Right forelimb (tissue), 1 donor: ENCODE results near the gene GREM1.

Experiments
- DNase-seq: peaks from one replicate; pipeline ENCODE4 v3.0.0-alpha.2; 2018

The GREM1 gene

DNA sequence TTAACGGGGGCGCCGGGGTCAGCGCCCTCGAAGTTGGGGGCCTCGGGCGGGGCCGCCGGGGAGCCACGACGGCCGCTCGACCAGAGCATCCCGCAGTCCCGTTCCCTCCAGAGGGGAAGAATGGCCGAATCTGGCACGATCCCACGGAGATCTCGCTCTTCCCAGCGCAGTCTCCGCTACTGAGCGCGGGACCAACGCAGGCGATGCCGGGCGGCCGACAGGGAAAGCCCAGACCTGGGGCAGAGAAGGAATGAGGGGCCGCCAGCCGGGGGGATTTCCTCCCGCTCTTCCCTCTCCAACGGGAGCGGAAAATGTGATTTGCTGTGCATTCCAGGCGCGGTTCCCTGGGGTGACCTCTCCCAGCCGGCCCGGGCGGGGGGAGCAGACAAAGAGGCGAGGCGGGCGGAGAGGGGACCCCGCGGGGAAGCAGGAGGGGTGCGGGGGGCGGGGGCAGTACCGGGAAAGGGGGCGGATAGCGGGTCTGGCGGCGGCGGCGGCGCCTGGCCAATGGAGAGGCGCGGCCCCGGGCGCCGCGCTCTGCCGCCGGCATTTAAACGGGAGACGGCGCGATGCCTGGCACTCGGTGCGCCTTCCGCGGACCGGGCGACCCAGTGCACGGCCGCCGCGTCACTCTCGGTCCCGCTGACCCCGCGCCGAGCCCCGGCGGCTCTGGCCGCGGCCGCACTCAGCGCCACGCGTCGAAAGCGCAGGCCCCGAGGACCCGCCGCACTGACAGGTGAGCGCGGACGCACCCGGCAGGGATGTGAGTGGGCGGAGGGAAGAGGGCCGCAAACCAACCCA lies at the start of gene GREM1:
GREM1 (plus strand) TSS at position 579 of the 801 bp plus-strand sequence. CDS start 12,687 bp downstream, outside the sequence.
- DNase-seq, result peak; percentile 73

DNA sequence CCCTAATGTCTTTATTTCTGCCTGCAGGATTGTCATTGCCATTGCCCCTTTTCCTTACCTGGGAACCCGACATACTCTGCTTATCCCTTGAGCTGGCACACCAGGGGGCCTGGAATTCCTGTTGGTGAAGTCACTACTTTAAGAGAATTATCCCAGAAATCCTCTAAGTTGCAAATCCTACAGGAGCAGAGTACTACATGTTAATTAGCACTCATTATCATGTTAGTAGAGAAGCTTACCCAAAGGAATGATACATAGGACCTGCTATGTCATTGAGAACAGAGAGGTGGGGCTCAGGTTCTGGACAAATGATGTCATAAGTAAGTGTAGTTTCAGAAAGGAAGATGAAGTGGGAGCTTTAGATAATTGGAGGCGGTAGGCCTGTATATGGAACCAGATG lies 48.9 kb upstream of the GREM1 start:
- DNase-seq, result no peak

DNA sequence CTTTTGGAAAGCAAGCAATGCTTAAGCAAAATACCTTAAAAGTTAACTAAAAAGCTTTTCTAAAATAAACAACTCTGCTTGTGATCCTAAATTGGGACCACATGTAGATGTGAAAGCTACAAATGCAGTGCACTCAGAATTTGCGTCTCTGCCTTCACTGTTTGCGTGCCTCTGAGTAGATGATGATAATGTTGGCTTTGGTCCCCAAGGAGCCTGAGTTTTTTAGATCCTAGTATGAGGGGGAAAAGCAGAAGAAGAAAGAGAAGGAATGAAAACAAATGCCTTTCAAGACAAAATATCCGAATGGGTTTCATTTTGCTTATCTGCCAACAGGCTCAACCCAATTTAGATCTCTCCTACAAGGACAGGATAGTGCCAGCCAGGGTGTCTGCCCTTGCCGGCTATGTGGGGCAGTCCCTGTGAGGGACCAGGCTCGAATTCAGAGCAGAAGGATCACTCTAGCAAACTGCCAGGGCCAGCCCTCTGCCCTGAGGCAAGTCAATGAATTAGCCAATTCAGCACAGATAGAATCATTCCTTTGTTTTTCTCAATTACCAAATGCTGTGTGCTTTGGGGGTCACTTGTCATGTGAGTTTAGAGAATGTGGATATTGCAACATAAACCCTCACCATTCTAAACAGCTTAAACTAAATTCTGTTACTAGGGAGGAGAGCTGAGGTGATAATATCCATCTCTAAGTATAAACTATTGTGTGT lies 47.8 kb upstream of the GREM1 start:
- DNase-seq, result no peak

DNA sequence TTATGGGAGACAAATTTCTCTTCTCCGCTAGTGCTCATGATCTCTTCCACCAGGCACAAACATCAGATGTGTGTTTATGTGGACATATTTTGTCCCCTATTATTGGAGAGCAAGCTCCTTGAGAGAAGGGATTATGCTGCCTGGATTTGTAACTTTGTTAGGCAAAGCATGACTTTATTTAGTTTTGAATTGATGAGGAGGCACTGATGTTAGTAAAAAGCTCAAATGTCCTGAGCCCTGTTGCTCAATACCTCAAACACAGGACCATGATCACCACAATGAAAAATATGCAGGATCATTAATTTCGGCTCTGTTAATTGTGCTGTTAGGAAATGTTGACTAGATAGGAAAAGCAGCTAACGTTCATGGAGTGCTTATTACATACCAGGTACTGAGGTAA lies 47.2 kb upstream of the GREM1 start:
- no peak for DNase-seq

DNA sequence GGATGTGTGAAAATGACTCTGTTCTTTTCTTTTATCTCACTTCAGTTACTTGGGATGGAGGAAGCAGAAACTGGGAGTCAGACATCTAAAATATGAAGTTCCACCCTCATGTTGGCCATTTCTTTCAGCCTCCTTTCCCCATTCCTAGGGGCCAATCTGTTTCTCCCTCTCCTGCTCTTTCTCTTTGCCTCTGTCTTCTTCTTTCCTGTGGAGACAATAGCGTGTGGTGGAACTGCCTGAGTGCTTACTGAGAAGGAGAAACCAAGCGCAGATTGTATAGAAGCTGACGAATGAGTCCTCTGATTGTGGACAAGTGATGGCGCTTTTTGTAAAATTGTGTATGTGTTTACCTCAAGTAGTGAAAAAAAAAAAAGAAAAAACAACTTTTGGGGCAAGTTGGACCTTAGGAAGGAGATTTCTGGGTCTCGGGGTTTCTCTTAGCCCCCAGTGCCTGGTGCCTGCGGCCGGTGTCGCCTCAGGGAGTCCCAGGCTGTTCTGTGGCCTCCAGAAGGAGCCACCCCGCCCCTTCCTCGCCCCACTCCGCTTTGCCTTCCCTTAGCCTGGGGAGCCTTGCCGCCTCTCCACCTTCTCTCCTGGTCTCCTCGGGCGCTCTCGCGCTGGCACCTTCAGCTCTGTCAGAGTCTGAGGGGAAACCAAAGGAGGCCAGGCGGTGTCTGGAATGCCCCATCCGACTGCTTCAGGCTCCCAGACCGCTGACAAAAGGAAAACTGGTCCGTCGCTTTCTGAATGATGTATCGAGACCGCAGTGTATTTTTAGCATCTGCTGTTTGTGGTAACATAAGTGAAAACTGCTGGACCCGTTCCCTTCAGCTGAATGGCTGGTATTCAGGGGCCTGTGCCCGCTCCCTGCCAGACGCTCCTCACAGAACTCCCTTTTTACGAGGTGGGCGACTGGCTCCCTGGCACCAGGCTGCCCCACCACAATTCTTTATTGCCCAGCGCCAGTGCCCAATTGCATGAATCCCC lies 46.2 kb upstream of the GREM1 start:
- peak; percentile 64 for DNase-seq

DNA sequence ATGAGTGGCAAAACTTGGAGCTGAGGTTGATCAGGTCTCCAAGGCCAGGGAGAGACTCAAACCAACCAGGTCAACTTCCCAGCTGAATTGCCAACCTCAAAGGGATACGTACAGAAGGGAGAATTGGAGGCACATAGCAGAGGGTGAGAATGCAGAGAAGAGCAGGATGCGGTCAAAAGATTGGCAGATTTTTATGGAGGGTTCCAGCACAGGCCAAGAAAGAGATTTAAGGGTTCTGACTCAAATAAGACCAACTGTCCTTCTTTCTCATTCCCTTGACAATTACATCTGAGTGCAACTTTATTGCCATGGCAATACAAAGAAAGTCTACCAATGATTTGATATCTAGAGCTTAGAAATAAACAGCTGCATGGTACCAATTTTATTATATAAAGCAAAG lies 43.1 kb upstream of the GREM1 start:
- no peak for DNase-seq

DNA sequence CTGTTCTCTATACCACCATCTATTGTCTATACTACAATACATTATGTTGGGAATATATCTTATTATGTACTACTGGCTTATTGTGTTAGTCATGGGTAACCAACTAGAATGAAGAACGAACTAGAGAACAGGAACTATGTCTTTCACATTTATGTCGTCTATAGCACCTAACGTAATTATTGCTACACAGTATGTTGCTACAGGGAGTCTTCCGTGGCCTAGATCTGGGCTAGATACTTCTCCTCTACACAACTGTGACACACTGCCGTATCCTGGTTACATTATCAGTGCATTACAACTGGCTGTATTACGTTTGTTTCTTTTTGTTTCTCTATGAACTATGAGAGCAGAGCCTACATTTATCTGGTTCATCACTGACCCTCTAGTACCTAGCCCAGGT lies 42.3 kb upstream of the GREM1 start:
- DNase-seq, result no peak

DNA sequence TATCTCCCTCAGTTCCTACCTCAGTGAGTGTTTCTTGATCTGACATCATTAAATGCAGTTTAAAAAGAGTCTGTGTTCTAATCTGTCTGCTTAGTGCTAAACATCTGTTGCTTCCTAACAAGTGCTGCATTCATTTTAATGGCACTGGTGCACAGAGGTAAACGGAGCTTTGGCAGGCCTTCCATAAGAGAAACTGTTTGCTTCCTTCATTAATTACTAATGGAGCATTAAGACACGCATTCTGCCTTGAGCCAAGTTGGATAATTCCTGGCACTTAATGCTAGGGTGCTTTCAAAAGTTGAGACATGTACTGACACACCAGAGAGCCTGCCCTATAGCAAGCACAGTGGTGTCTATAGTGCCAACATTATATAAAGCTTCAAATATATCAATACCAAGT lies 41.6 kb upstream of the GREM1 start:
- DNase-seq, result no peak

DNA sequence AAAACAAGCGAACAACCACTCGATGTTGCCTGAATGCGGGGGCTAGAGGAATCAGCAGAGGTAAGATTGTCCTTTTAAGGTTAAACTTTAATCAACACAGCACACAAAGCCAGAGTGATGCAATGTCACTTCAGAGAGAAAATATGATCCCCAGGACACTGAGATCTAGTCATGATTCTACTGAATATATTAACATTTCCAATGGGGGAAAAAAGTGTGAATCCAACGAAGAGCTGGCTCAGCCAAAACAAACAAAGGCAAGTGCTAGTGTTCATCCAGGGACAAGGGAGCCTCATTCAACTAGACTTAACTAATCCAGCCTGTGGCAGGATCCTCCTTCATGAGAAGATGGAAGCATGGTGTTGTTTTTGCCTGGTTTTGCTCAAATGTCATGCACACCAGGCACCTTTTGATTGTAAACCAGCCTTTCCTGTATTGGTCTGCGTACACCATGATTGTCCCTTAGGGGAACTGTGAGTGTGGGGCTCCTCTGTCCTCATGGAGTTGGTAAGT lies 40.5 kb upstream of the GREM1 start:
- no peak for DNase-seq

DNA sequence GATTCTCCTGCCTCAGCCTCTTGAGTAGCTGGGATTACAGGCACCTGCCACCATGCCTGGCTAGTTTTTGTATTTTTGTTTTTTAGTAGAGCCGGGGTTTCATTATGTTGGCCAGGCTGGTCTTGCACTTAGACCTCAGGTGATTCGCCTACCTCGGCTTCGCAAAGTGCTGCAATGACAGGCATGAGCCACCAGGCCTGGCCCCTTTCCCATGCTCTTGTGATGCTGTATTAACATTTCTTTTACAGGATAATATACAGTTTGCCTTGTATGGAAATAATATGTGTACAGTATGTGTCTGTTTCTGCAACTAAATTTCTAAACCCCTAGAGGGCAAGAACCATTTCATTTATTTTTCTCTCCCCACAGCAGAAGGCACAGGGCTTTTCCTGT lies 38.5 kb upstream of the GREM1 start:
- no peak for DNase-seq

DNA sequence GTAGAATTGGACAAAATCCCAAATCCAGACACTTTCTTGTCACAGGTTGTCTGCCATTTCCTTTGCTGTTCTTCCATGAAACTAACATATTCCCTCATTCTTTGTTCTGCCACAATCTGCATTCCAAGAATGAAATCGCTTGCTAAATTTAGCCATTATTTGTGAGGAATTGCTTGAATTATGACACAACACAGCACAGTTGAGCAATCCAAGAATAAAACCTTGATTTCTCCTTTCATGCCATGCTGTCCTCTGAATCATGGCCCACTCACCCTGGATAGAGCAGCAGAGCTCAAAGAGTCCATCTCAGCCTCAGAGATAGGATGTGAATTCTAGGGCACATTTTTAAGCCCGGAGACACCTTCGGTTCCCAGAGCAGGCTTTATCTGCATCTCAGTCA lies 35.2 kb upstream of the GREM1 start:
- DNase-seq, result no peak

DNA sequence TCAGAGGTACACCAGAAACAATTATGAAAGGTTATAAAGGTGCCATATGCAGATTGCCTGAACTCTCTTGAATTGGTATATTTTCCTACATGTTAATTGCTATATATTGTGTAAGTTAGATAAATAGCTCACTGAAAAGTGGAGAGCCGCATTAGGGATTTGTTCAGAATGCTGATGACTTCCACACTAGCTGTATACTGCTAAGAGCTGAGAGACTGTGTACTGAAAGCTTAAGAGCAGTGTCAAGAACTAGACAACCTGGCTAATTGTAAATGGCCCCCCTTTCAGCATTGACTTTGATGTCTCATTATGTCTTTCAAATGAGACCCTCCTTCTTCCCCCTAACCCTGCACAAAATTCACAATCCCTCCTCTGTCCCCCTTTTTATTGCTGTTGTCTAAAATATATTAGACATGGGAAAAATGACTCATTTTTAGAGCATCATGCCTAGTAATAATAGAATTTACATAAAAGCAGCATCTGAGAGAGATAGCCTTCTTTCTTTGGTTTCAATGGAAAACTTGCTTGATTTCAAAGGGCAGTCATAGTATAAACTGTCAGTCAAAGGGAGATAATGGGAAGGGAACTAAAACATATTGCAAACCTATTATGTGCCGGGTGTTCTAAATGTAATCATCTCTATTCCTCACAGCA lies 34.7 kb upstream of the GREM1 start:
- no peak for DNase-seq

DNA sequence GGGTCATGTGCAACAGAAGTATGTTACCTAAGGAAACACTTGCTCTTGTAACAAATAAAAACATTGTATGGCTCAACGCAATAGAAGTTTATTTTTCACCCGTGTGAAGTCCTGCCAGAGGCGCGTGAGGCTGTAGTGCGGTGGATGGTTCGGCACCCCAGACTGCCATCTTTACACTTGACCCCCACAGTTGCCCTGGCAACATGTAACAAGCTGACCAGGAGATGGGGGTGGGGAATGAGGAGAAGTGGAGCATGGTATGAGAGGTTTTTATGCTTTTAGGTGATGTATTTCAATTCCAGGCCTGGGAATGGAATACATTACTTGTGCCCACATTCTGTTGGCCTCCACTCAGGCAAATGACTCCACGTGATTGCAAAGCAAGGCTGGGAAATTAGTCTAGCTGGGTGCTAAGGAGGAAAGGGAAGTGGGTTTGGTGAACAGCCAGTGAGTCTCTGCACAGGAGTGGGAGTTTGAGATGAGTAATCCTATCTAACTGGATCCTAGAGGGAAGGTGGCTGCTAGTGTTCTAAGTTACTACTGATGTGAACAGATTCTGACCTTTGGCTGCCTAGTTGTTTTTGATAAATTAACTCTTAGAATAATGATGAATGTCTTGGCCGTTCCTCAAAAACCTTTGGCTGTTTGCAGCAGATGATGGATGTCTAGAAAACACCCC lies 33.8 kb upstream of the GREM1 start:
- DNase-seq, result no peak

DNA sequence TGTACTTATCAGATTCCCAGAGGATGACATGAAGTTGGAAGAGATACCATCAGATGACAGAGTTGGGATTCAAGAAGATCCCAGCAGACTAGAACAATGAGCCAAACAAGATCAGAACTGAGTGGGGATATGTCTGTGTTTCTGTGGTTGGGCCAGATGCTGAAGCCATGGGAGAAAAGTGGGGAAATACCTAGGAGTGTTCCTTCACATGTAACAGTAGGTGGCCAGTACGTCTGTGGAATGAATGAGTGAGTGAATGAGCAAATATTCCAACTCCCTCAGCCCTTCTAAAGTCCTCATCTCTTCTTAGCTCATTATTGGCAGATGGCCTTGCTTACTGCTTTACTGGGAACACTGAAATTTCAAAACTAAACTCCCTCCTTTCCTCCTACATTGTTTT lies 32.2 kb upstream of the GREM1 start:
- DNase-seq, result no peak

DNA sequence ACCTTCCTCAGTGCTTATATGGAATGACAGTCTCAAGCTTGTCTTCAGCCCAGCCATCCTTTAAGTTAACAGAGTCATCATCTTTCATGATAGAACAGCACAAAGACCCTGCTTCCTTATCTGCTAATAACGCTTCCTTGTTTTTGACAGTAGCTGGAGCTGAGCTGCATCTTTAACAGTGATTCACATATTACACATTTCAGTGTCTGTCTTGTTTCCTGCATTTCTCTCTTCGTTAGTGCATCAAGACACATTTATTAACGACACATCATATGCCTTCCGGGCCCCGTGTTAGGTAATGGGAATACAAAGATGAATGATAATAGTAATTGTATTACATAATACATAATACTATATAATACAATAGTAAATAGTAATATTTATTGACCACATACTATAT lies 30.2 kb upstream of the GREM1 start:
- no peak for DNase-seq

DNA sequence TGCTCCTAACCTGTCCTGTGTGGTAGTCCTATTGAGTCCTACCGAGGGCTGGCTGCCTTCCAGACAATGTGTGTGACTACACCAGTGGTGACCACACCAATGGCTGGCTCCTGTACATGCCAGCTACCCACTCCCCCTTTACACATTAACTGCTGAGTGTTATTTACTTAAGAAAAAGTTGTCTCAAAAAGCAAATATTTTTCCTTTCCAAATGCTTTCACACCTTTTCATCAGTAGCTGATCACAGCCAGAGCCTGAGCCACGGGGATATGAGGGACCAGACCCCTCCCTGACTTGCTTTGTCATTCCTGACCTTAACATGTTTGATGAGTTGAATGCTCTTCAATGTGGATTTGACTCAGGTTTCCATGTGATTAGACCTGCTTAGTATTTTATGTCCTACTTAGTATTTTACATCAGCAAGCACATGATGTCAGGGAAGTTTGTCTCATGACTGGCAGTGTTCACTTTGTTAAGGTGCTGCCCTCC lies 29.6 kb upstream of the GREM1 start:
- no peak for DNase-seq

DNA sequence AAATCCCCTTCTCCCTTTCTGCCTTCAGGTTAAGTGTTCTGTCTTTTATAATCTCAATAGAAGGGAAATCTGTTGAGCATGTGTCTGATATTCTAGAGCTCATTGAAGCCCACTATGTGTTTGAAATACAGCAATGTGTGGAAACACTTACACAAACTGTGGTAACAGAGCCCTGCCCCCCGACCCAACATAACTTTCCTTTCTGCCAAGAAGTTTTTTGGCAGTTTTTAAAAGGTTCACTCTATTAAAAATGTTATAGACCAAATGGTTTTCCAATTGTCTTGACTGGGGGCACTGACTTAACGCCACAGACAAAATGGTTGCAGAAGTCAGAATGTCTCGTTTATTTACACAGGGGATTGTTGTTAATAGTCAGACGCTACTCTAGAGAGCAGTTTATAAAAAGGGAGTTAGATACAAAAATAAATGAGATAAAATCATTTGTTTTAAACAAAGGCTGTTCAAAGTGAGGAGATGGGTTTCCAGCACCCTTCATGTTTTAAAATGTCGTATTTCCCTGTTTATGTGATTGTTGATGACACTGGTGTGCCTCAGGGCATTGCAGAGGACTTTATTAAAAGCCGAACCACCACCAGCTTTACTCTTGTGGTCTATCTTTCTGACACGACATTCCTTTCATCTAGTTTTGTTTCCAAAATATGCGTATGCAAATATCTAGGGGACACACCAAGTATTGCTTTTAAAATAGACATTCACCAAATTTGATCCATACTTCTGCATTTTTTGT lies 26.7 kb upstream of the GREM1 start:
- DNase-seq, result no peak

DNA sequence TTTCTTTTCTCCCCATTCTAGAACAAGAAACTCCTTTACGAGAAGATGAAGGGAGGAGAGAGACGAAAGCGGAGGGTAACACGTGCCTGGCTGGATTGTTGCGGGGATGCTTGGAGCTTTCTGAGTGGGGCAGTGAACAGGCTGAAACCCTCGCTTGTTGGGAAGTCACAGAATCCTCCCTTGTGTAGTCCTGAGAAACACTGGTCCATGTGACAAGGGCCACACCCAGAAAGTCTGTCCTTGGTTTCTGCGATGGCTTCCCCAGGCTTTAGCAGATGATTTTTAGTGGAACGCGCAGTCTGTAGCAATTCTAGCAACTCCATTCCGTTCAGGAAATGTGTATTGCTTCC lies 26.1 kb upstream of the GREM1 start:
- no peak for DNase-seq

DNA sequence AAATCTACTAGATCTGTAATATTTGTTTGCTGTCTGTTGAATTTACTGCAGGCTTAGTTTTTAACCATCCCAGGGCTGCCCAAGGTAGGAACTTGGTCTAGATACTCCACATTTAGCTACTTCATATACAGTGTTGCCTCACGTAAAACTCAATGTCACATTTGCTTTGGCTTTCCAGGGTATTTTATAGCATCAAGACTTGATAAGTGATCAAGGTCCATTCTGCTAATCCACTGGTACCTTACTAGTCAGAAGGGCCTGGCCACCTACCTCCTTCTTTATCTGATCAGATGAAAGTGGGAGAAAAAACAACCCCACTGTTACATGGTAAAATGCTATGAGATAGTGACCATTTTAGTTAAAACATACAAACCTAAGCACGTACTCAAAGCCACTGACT lies 25.5 kb upstream of the GREM1 start:
- no peak for DNase-seq

DNA sequence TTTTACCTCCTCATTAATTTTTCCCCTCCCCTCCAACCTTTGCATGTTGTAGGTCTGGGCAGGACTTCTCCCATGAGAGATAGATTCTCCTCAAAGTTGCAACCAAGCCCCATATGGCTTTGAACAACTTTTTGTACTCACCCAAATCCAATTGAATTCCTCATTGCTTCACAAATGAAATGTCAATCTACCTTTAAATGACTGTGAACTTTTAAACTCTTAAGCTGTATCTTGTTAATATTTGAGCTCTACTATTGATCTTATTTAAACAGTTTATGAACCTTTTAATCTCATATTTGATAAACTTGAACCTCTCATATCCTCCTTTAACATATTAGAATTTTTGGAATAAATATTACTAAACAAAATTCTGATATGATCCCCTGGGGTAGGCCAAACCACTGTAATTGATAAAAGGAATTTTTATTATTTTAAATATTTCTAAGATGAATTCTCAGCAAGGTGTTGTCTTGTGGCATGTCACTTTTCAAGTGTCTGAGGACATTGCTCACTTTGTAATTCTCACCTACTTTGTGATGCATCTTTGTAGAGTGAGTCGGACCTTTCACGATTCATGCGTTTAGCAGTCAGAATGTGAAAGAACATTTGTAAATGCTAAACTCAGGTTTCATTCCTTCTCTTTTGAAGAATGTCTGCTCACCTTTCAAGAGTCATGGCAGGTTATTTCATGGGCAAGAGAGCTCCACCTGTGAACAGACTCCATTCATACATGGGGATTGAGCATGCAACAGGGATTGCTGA lies 23.4 kb upstream of the GREM1 start:
- no peak for DNase-seq
